ENCODE results near the gene TMCO2.

Gene TMCO2

GRCh38 chr1:40224040-40224439 lies 23.7 kb upstream of the TMCO2 start:
- no peak overlapping the region for H3K27ac ChIP-seq
- TF ChIP-seq, protein P1, sequence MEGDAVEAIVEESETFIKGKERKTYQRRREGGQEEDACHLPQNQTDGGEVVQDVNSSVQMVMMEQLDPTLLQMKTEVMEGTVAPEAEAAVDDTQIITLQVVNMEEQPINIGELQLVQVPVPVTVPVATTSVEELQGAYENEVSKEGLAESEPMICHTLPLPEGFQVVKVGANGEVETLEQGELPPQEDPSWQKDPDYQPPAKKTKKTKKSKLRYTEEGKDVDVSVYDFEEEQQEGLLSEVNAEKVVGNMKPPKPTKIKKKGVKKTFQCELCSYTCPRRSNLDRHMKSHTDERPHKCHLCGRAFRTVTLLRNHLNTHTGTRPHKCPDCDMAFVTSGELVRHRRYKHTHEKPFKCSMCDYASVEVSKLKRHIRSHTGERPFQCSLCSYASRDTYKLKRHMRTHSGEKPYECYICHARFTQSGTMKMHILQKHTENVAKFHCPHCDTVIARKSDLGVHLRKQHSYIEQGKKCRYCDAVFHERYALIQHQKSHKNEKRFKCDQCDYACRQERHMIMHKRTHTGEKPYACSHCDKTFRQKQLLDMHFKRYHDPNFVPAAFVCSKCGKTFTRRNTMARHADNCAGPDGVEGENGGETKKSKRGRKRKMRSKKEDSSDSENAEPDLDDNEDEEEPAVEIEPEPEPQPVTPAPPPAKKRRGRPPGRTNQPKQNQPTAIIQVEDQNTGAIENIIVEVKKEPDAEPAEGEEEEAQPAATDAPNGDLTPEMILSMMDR (IDR thresholded peaks at IDR 0.05): no peak
- no peak for TF ChIP-seq ZFX (IDR thresholded peaks at IDR 0.05; ENCODE audit: borderline replicate concordance)

DNA sequence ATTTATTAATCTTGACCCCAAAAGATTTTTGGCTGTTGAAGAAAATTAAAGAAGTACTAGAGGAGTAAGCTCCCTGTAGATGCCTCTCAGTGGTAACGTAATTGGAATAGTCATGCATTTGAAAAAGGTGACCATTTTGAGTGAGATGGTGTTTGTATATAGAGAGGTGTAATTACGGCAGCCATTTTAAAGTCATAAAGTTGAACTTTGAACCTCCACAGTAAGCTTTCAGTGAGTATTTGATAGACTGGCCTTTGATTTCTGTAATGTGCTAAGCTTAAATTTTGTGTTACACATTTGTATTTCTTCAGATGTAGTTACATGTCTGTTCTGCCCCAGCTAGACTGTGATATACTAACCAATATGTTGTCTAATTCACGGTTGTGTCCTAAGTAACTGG lies 21.5 kb upstream of the TMCO2 start:
- no peak for TF ChIP-seq ZFX (IDR thresholded peaks at IDR 0.05; ENCODE audit: borderline replicate concordance)
- TF ChIP-seq, protein P1 (IDR thresholded peaks at IDR 0.05): no peak

GRCh38 chr1:40232444-40232843 lies 15.3 kb upstream of the TMCO2 start:
- TF ChIP-seq, protein P1 (IDR thresholded peaks at IDR 0.05): no peak
- no peak for TF ChIP-seq ZFX (IDR thresholded peaks at IDR 0.05; ENCODE audit: borderline replicate concordance)
- H3K27ac ChIP-seq: no peak overlapping the region

More for the DNA sequence above, 21.5 kb upstream of the TMCO2 start:
- H3K27ac ChIP-seq: no peak overlapping the region

GRCh38 chr1:40239626-40240025 lies 8.1 kb upstream of the TMCO2 start:
- no peak overlapping the region for H3K27ac ChIP-seq
- TF ChIP-seq, protein P1 (IDR thresholded peaks at IDR 0.05): no peak
- no peak for TF ChIP-seq ZFX (IDR thresholded peaks at IDR 0.05; ENCODE audit: borderline replicate concordance)

DNA sequence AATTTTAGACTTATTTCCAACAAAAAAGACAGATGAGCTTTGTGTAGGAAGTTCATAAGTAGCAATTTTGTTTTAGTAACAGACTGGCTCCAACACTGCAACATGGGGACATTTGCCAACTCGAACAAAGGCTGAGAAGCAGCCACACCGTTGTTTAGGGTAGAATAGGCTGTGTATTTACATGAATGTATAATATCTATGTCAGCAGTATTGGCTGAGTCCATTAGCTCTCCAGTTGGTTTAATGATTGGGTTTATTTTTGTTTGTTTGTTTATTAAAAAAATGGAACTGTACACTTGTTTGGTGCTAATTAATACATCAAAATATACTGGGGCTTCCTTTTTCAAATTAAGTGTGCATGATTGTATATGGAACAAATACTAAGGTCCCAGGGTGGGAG lies 7.3 kb upstream of the TMCO2 start:
- TF ChIP-seq ZFX (IDR thresholded peaks at IDR 0.05; ENCODE audit: borderline replicate concordance): no peak
- TF ChIP-seq, protein P1 (IDR thresholded peaks at IDR 0.05): no peak
- no peak overlapping the region for H3K27ac ChIP-seq

DNA sequence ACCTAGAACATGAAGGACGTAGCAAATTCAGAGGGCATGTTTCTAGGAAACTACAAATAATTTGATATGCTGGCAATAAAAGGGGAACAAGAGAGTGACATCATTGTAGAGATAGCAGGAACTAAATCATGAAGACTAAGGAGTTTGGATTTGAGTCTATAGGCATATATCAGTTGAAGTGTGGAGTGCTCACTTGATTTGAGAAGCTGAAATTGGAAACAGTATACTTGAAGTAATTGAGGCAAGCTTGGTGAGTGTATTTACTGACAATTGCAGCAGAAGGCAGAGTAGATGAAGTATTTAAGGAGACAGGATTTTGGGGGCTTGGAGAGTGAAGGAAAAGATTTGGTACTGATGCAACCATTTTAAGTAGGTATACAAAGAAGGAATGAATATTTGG lies 6.4 kb upstream of the TMCO2 start:
- no peak overlapping the region for H3K27ac ChIP-seq
- TF ChIP-seq, protein P1 (IDR thresholded peaks at IDR 0.05): no peak
- no peak for TF ChIP-seq ZFX (IDR thresholded peaks at IDR 0.05; ENCODE audit: borderline replicate concordance)

DNA sequence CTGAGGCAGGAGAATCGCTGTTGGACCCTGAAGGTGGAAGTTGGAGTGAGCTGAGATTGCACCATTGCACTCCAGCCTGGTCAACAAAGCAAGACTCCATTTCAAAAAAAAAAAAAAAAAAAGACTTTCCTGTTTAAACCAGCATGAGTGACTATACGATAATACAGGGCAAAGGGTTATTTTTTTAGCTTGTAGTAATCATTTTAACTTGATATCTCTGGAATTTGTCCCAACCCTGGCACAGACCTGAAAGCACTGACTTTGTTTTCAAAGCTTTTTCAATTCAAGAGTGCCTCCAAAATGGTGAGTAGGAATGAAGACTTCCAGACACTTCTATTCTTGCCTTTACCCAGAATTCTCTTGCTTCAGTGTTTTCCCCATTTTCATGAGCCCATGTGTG lies 4.4 kb upstream of the TMCO2 start:
- TF ChIP-seq, protein P1 (IDR thresholded peaks at IDR 0.05): no peak
- TF ChIP-seq ZFX (IDR thresholded peaks at IDR 0.05; ENCODE audit: borderline replicate concordance): no peak
- no peak overlapping the region for H3K27ac ChIP-seq
